Hematopoietic multipotent progenitor cell treated with erythropoietin and hydrocortisone succinate and interleukin-3 and kit ligand, for 4 days (in vitro differentiated cells): Measurements from ENCODE around the gene PHKG2.
A peak's percentile ranks its signal among the peaks of the same experiment; 100 is the strongest.

Experiments
- DNase-seq: peaks from one replicate; pipeline ENCODE4 v3.0.0-alpha.2; 2015

Gene PHKG2

GRCh38 chr16:30757316-30757715 lies 9.1 kb downstream of the PHKG2 start:
- no peak for DNase-seq

GRCh38 chr16:30758988-30759491 lies 10.8 kb downstream of the PHKG2 start:
- DNase-seq = peak; percentile 88

- DNase-seq = no peak
These were observed 11.9 kb downstream of the PHKG2 start for GRCh38 chr16:30760001-30760559.

GRCh38 chr16:30760577-30761426 lies 12.6 kb downstream of the PHKG2 start:
- no peak for DNase-seq

GRCh38 chr16:30761427-30761927 lies 13.3 kb downstream of the PHKG2 start:
- DNase-seq = peak; percentile 79

- peak; percentile 99 for DNase-seq
These were observed 14.0 kb downstream of the PHKG2 start, which contains the start of the genes CFAP119 and RNF40 for GRCh38 chr16:30761928-30762902. Gene CFAP119 (minus strand): TSS chr16:30762062. CDS start chr16:30761748, 314 bp downstream. Gene RNF40 (plus strand): TSS chr16:30762322. CDS start chr16:30762546, 224 bp downstream.

- no peak for DNase-seq
These were observed 14.9 kb downstream of the PHKG2 start for GRCh38 chr16:30762991-30763725.

GRCh38 chr16:30764086-30764485 lies 15.9 kb downstream of the PHKG2 start:
- no peak for DNase-seq

- no peak for DNase-seq
These were observed 16.7 kb downstream of the PHKG2 start for GRCh38 chr16:30764816-30765465.

GRCh38 chr16:30766206-30766932 lies 18.1 kb downstream of the PHKG2 start:
- DNase-seq = peak; percentile 83

GRCh38 chr16:30766933-30767284 lies 18.7 kb downstream of the PHKG2 start:
- DNase-seq = no peak

GRCh38 chr16:30767767-30768465 lies 19.7 kb downstream of the PHKG2 start:
- DNase-seq = no peak

GRCh38 chr16:30768583-30769181 lies 20.5 kb downstream of the PHKG2 start:
- DNase-seq = no peak

- no peak for DNase-seq
These were observed 21.3 kb downstream of the PHKG2 start for GRCh38 chr16:30769379-30770089.

- DNase-seq = no peak
These were observed 23.5 kb downstream of the PHKG2 start for GRCh38 chr16:30771726-30772125.

- no peak for DNase-seq
These were observed 25.6 kb downstream of the PHKG2 start for GRCh38 chr16:30773826-30774225.

- DNase-seq = no peak
These were observed 26.3 kb downstream of the PHKG2 start for GRCh38 chr16:30774367-30775130.

GRCh38 chr16:30775131-30775391 lies 26.8 kb downstream of the PHKG2 start:
- no peak for DNase-seq
